ENCODE measurements around the gene KCNAB1.

DNA sequence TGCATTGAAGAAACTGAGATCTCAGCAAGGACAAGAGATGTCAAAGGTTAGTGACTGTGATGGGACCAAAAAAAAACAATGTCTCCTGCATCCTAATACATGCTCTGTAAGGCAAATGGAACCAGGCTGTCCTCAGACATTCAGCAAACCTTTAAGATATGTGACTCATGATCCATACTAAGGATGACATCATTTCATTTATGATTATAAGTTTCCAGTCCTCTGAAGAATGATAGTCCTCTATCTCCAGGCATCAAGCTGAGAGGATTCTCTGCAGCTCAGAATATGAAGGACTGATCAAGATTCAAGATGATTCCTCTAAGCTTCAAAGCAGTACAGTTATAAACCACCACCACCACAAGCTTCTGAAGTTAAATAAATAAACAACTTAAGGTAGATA lies 386.9 kb downstream of the KCNAB1 start:
- TF ChIP-seq, protein P1, sequence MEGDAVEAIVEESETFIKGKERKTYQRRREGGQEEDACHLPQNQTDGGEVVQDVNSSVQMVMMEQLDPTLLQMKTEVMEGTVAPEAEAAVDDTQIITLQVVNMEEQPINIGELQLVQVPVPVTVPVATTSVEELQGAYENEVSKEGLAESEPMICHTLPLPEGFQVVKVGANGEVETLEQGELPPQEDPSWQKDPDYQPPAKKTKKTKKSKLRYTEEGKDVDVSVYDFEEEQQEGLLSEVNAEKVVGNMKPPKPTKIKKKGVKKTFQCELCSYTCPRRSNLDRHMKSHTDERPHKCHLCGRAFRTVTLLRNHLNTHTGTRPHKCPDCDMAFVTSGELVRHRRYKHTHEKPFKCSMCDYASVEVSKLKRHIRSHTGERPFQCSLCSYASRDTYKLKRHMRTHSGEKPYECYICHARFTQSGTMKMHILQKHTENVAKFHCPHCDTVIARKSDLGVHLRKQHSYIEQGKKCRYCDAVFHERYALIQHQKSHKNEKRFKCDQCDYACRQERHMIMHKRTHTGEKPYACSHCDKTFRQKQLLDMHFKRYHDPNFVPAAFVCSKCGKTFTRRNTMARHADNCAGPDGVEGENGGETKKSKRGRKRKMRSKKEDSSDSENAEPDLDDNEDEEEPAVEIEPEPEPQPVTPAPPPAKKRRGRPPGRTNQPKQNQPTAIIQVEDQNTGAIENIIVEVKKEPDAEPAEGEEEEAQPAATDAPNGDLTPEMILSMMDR (conservative IDR thresholded peaks at IDR 0.05 in 1 of 2, IDR thresholded peaks at IDR 0.05 in 1 of 2; ENCODE audit: low read depth in 1 of 2, low read length in 2 of 2): no peak
- TF ChIP-seq EZH2 (IDR thresholded peaks at IDR 0.05; ENCODE audit: low read length, missing control alignments): no peak

Data from fibroblast of lung (primary cell).